Activated gamma-delta T cell treated with Interleukin-2 at 50 U/mL for 16 hours (primary cell): ENCODE data around the gene EFEMP1.
"Not testable (repeated sequence)": the region's sequence is repeated elsewhere in the genome, so short reads cannot be mapped to it uniquely, and the experiment has no call there.

Source experiments
- DNase-seq: peaks from one replicate; pipeline ENCODE4 v3.0.0-alpha.2; 2020

Gene EFEMP1

DNA sequence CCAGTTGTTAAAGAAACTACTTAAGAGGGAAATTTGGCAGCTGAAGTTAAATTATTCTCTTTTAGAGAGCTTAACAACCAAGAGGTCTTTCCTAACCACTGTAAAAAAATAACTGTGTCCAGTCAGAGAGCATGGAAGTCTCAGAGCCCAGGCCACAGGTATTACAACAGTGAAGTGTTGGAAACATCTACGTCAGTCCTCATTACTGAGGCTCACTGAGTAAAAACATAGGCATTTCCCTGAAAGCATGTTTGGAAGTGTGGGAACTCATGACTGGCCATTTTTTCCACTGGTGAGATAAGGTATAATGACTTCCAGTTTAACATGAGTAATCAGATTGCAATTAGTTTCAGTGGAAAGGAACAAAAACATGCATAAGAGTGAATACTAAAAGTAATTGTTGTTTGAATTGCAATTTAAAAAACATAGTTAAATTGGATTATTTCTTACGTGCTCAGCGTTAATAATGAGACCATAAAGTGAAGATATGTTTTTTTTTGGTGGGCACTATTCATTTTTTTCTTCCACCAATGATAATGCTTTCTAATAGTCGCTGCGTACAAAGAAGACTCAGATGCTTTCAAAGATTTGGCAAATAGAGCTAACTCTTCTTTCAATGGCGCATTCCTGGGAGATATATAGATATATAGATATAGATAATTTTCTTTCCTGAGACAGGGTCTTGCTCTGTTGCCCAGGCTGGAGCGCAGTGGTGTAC lies 60.8 kb downstream of the EFEMP1 start:
- no peak for DNase-seq

DNA sequence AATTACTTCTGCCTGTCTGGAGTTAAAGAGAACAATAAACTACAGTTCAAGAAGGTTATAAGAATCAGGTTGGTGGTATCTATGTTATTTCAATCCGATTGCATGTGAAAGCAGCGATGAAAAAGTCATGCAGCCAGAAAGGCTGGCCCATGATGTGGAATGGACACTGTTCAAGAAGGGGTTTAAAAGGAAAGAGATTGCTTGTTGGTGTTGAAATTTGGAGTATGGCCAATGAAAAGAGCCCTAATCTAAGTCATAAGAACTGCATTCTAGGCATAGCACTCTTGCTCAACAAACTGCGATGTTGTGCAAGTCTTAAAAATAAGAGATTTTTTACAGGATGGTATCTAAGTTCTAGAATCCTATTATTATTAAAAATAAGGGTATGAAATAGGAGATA lies 61.3 kb downstream of the EFEMP1 start:
- DNase-seq, result no peak

DNA sequence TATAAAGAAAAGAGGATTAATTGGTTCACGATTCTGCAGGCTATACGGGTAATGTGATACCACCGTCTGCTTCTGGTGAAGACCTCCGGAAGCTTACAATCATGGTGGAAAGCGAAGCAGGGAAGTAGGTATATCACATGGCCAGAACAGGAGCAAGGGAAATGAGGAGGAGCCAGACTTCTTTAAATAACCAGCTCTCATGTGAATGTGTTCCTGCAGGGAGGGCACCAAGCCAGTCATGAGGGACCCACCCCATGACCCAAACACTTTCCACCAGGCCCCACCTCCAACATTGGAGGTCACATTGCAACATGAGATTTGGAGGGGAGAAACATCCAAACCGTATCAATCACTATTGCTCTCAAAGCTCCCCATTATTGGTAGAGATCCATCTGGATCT lies 61.8 kb downstream of the EFEMP1 start:
- no peak for DNase-seq

DNA sequence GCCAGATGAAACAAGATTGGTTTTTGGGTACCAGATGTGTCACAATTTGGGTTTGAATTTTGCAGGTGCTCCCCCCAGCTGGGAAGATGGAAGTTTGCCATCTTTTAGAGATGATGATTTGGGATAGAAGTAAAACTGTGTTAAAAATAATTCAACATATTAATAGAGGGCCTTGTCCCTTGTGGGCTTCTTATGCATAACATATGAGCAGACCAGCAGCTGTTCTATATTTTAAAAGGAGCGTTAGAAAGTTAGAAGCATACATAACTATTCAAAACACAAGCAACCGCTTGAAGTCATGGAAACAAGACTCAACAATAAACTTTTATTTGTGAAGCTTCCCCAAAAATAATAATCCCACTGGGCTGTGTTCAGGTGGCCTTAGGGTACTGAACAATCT lies 62.8 kb downstream of the EFEMP1 start:
- DNase-seq, result no peak

DNA sequence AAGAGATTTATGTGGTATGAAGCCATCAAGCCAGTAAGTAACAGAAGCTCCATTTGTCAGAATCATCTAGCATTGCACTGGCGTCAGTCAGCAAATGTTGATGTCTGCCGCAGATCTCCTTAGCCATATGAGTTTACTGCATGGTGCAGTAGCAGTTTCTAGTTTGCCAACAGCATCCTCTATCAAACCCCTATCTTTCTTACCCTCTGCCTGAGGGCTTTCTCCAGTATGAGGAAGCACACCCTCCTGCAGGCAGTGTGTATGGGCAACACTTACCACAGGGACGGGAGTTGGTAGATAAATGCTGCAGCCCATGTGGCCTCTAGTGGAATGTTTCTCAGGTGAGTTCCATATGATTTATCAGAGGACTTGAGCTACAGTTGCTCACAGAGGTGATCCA lies 63.7 kb downstream of the EFEMP1 start:
- no peak for DNase-seq

DNA sequence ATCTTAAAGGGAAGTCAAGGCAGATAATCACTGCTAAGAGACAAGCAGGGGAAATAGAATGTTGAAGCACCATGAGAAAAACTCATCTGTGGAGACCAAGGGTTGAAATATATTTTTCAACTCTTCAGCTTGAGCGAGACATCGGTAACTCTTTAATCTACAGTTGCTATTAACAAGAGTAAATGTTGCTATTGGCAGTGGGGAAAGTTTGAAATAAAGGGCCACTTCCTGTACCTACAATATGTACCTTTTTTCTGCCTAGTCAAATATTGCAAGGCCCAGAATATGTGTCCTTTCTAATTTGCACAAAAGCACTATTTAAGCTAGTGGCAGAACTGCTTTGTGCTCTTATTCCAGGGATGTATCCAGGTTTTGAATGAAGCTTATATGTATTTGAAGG lies 65.8 kb downstream of the EFEMP1 start:
- DNase-seq, result no peak

DNA sequence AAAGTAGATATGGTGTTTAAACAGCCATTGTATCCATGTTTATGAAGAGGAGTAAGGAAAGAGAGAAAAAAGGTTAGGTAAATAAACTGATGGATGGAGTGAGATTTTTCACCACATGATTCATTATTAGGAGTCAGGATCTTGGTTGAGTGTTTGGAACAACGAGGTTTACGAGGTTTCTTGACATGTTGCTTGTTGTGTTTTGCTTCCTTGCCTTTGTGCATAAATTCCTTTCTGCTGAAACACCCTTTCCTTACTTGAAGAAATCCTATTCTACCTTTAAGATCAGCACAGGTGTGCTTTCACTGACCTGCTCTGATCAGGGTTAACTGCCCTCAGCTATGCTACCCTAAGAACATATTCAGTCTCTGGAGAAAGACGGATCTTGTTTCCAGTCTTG lies 66.6 kb downstream of the EFEMP1 start:
- DNase-seq, result no peak

DNA sequence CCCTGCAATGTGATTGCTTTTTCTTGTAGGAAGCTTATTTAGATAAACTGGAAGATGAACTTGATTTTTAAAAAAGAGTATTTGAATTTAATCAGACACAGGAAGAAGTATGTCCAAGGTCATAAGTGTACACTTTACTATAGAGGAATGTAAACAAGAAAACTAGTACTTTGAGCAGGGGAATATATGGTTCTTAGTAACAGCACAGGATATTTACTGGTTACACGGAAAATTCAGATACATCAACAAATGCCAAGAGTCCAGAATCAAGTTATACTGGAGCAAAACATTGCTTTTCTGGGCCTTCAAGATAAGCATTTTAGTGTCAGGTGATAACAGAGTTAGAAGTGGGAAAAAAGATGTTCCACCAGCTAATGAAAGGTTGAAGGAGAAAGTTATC lies 75.5 kb downstream of the EFEMP1 start:
- DNase-seq, result no peak

DNA sequence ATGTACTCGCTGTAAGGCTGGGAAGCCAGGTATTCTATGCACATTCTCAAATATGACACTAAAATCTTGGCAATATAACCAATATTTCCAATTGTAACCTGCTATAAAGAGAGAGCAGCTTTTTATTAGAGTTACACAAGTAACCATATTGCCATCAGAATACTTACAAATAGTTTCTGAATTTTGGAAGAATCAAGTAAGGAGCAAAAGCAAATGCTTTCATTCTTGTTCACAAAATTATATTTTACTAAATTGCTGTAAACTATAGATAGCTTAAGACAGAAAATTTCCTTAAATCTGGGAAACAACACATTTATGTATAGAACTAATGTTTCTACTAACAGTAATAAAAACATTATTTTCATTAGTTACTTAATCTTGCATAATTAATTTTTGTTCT lies 77.2 kb downstream of the EFEMP1 start:
- no peak for DNase-seq

DNA sequence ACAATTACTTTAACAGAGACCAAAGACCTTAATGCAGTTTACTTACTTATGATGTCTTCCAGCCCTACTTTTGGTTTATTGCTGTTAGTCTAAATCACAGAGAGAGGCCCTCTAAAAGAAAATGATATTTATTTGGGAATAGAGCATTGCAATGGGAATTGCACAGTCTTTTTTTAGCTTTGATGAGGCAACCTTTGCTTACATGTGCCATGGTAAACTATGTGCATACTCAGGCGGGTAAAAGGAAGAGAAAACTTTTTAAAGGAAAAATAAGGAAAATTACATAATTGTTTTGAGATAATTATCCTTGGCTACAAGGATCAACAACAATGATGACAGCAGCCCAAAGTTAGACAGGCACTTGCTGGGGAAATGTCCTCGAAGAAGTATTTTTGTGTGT lies 78.6 kb downstream of the EFEMP1 start:
- DNase-seq, result no peak

DNA sequence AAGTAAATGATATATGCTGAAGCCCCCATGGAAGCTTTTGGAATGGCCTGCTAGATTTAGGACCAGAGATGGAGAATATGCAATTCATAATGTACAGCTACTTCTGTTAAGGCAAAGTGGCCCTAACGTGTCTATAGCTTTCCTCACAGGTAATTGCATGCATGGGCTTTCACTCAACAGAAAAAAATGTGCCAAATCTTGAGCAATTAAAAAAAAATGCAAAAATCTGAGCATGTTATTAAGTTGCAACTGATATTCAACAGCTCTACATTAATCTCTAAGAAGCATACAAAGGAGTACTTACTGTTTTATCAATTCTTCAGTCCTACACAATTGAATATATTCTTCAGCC lies 79.6 kb downstream of the EFEMP1 start:
- DNase-seq, result no peak

DNA sequence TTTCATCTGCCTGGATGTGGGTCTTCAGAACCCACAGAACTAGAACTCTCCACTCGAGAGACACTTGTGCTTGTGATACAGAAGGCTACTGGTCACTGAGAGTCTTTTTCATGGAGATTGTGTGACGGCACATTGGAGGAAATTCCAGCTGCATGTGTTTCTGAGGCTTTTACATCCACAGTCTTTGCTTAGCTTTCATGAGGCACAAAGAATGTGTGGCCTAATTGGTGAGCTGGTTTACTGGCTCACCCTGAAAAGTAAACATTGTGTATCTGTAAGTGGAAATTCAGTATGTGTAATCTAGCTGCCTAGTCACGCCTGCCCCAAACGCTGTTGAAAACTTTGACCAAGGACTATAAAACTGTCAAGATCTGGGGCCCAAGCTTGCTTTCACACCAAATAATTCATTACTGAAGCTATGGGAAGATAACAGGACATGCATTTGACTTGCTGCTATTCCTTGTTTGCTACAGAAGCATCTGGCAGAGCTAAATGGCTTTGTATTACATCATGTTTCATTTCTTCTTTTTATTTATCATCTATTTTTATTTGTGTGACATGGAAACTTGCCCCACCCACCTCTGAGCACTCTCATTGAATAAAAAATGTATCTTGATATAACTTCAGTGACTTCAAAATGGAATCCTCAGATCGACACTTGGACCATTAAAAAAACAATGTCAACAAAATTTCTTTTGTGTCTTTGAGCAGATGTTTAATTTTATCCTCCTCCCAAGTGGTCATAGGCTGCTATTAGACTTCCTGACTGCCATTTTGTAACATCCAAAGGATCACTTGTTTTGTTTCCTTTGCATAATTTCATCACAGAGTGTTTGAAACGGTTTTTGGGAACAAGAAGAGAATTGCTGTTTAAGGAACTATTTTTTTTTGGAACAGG lies 80.2 kb downstream of the EFEMP1 start:
- no peak for DNase-seq

DNA sequence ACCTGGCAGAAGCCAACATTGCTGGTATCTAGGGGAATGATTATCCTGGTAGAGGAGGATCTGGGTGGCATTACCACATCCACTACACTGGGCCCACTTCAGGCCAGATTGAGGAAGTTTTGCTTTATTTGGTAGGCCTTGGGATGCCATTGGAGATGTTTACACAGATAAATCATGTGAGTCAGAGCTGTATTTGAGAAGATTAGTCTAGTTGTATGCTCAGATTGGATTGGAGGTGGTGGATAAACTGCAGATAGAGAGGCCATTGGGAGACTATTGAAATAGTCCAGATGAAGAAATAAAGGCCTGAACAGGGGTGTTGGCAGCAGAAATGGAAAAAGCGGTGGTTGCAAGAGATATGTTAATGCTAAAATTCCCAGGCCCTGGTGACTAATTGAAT lies 81.5 kb downstream of the EFEMP1 start:
- DNase-seq, result no peak

DNA sequence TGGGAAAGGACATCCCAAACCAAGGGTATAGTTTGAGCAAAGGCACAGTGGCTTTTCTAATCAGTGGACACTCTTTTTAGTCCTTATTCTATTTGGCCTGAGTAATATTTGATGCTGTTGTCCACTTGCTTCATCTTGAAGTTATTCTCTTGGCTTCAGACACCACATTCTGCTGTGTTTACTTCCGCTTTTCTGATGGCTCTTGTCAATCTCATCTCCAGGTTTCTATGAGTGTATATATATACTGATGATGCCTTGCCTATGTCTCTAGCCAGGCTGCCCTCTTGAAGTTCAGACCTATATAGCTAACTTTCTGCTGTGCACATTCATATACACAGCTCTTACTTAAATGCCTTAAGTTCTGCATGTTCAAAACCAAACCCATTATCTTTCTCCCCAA lies 83.1 kb downstream of the EFEMP1 start:
- no peak for DNase-seq

DNA sequence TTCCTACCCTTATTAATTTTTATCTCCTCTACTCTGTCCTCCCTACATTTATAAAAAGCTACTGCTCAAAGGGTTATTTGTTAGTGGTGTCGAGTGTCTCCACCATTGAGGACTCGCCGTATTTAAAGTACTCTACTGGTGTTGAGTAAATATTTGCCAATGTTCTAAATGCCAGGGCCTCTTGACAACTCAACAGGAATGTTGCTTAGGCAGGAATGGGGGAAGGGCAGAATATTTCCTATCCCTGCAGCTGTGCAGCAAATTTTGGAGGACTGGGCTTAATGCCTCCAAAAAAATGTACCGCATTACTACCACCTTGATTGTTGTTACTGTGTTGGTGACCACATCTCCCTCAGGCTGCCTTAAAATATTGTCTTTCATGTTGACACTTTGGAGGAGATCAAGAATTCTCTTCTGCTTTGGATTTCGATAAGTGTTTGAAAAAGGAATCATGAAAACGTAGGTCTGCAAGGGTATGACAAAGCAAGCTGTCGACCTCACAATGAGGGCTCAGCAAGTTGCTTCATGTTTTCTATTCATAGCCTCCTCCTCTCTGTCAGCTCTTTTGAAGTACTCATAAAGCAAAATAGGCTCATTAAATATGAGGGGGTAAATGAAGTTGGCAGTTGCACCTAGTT lies 84.3 kb downstream of the EFEMP1 start:
- no peak for DNase-seq

DNA sequence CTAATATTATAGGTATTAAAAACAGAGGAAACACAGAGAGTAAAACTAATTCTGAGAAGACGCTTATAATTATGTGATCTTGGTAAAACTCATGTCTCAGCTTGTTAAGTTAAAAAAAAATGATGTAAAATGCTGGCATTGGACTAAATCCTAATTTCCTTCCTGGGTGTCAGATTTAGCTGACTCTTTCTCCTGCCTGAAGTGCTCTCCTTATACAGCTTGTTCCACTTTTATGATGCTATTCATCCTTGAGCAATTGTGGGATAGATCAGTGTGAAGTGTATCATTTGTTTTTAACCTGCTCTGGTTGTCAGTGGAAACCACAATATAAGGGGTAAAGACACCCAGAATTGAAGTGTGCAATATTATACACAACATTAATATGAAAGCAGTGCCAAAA lies 84.9 kb downstream of the EFEMP1 start:
- no peak for DNase-seq

DNA sequence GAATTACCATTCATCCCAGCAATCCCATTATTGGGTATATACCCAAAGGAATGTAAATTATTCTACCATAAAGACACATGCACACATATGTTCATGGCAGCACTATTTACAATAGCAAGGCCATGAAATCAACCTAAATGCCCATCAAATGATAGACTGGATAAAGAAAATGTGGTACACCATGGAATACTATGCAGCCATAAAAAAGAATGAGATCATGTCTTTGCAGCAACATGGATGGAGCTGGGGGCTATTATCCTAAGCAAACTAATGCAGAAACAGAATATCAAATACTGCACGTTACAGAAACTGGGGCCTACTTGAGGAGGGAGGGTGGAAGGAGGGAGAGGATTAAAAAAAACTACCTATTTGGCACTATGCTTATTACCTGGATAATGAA lies 85.5 kb downstream of the EFEMP1 start:
- not testable (repeated sequence) for DNase-seq

DNA sequence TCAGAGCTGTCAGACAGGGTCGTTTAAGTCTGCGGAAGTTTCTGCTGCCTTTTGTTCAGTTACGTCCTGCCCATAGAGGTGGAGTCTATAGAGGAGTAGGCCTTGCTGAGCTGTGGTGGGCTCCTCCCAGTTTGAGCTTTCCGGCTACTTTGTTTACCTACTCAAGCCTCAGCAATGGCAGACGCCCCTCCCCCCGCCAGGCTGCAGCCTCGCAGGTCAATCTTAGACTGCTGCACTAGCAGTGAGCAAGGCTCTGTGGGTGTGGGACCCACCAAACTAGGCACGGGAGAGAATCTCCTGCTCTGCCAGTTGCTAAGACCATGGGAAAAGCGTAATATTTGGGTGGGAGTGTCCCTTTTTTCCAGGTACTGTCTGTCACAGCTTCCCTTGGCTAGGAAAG lies 86.5 kb downstream of the EFEMP1 start:
- no peak for DNase-seq

DNA sequence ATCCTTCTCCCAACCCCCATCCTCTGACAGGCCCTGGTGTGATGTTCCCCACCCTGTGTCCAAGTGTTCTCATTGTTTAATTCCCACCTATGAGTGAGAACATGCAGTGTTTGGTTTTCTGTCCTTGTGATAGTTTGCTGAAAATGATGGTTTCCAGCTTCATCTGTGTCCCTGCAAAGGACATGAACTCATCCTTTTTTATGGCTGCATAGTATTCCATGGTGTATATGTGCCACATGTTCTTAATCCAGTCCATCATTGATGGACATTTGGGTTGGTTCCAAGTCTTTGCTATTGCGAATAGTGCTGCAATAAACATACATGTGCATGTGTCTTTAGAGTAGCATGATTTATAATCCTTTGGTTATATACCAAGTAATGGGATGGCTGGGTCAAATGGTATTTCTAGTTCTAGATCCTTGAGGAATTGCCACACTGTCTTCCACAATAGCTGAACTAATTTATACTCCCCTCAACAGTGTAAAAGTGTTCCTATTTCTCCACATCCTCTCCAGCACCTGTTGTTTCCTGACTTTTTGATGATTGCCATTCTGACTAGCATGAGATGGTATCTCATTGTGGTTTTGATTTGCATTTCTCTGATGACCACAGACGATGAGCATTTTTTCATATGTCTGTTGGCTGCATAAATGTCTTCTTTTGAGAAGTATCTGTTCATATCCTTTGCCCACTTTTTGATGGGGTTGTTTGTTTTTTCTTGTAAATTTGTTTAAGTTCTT lies 91.7 kb downstream of the EFEMP1 start:
- not testable (repeated sequence) for DNase-seq

DNA sequence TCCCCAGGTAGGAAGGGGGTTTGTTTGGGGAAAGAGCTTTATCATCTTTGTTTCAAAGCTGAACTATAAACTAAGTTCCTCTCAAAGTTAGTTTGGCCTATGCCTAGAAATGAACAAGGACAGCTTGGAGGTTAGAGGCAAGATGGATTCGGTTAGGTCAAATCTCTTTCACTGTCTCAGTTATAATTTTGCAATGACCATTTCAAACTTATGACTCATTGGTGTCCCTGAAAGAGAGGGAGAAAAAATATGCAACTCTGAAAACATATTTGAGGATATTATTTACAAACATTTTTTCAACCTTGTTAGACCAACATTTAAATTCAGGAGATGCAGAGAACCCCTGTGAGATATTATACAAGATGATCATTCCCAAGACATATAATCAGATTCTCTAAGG lies 95.7 kb downstream of the EFEMP1 start:
- no peak for DNase-seq

DNA sequence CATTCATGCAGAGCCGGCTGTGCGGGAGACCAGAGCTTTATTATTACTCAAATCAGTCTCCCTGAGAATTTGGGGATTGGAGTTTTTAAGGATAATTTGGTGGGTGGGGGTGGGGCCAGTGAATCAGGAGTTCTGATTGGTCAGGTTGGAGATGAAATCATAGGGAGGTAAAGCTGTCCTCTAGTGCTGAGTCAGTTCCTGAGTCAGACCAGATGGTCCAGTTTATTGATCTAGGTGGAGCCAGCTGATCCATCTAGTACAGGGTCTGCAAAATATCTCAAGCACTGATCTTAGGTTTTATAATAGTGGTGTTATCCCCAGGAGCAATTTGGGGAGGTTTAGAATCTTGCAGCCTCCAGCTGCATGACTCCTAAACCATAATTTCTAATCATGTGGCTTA lies 96.2 kb downstream of the EFEMP1 start:
- not testable (repeated sequence) for DNase-seq

DNA sequence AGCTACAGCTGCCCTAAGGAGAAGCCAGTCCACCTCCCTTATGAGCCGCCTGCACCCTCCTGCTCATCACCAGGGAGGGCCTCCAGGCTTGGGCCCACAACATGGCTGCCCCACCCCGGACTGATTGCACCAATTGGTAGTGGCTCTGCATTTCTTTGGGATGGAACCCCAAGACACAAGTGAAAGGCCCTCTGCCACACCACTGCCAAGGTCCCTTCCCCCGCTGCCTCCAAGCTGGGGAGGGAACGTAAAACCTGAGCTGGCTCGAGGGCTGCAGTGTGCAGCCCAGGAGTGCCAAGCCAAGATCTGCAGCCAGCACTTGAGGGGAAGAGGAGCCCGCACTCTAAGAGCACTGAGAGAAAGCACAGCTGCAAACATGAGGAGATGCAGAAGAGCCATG lies 97.3 kb downstream of the EFEMP1 start:
- no peak for DNase-seq

DNA sequence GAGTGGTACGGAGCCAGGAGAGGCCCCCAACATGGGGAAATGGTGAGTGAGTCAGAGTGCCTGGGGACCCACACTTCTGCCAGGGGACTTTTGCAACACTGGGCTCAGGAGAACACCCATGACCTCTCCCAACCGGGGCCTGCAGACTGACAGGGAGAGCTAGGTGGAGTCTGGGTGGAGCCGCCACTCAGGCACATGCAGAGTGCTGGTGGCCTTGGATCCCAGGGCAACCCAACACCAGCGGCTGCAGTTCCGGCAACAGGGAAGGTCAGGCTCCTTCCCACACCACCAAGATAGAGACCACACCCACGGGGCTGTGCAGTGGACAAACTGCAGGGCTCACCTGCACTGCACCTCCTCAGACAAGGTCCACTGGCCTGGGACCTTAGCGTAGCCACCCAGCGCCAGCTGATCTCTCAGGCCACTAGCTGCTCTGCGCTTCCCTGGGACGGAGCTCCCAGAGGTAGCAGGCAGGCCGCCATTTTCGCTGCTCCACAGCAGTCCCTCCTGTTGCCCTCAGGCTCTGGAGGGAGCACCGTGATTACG lies 99.0 kb downstream of the EFEMP1 start:
- DNase-seq, result no peak
